ENCODE results near the gene MAN1C1.

MAN1C1 gene

DNA sequence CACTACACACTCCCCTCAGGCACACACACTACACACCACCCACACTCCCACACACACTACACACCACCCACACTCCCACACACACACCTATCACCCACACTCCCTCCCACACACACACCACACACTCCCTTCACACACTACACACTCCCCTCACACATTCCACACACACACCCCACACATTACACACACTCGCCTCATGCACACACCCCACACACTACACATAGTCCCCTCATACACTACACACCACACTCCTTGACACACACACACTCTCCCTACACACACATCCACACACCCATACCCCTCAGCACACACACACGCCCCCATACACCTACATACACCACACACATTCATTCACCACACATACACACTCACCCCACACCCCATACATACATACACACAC, 152.4 kb downstream of the MAN1C1 start:
- DNase-seq: no peak

DNA sequence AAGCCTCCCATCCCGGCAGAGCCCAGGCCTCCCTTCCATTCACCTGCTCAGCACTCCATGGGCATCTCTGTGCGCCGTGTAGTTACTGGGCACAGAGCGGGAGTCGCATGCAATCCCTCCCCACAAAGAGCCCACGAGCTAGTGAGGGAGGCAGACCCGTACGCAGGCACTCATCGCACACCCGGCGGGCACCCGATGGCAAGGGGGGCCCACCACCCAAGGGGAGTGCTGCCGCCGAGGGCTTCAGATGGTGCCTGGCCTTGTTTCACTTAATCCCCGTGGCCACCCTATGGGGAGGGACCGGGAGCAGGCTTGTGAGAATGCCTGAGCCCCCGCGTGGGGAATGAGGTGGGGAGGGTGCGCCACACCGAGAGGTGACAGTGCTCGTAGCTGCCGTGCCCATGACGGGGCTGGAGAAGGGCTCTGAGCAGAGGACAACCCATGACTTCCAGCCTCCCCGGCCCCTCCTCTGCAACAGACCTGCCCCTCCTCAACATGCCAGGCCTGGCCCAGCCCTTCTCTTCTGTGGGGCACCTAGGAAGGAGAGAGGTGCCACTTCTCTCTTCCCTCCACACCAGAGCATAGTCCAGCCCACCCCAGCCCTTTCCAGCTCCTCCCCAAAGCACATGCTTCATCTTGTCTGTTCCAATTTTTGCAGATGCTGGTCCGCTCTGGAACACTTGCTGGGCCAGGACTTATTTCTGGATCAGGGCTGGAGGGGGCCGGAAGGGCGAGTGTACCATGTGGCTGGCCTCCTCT, 153.2 kb downstream of the MAN1C1 start:
- DNase-seq: no peak

DNA sequence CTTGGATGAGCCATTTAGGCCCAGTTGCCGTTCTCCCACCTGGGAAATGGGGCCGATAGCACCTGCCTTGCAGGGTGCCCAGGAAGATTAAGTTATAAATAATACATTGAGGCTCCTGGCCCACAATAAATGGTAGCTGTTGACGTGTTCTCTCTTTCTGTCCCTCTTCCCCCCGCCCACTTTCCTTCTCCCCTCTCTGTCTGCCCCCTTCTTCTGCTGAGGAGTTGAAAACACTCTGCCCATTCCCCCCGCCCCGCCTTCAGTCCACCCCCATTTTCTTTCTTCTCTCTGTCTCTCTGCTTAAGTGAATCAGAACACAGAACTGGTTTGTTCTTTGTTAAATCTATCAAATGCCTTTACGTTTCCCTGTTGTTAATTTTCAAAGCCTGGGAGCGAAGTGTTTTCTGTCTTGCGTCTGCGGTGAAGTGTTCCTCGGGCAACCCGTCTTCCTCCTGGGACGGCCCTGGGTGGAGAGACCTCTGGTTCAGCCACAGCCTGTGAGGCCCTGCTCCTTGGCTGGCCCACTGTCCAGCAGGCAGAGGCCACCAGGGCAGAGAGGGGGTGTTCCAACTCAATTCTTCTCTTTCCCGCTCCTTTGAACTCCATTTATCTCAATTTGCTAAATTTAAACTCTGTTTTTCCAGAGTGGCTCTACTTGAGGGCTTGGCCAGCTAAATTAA, 154.1 kb downstream of the MAN1C1 start:
- no peak for DNase-seq

DNA sequence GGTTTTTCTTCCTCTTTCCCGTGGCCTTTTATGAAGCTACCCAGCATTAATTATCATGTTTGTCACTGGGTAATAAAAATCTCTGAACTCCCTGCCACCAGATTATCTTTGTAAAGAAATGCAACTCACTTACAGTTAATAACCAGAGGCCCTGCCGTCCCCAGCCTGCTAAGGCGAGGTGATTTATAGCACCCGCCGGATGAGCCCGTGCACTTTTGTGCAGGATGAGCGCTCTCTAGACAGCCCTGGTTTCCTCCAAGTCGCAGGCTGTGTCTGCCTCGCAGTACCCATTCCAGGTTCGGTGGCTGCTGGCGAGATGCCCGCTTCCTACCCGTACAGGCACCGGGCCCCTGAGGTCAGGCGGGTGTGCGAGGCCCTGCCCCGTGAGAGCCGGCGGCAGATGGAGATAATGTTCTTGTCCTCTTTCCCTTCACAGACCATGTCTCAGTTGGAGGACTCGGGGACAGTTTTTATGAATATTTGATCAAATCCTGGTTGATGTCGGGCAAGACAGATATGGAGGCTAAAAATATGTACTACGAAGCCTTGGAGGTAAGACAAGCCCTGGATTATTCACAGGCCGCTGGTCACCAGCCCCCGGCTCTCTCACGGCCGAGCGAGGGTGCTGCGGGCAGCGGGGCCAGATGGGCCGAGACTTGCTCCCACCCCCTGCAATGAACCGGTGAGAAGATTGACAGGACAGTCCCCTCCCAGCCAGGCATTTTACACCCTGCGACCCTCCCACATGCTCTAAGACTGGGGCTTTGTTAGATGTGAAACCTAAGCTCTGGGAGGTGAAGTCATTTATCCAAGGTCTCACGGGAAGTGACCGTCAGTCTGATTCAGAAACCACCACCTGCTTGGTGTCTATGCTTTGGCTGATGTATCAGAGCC, 154.9 kb downstream of the MAN1C1 start:
- DNase-seq: no peak

DNA sequence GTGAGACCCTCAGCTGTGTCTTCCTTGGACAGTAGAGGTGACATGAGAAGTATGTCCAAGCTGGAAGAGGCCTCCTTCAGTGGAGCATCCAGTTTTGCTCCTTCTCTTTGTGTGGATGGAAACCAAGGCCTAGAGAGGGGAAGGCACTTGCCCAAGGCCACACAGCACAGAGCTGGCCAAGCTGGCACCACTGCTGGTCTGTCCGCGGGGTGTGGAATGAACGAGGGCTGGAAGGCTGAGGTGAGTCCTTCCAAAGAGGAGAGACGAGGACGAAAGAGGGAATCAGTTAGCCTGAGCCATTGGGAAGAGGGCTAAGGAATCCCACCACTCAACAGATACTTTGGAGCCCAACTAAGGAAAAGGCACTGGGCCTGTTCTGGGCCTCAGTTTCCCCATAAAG, 155.6 kb downstream of the MAN1C1 start:
- no peak for DNase-seq

DNA sequence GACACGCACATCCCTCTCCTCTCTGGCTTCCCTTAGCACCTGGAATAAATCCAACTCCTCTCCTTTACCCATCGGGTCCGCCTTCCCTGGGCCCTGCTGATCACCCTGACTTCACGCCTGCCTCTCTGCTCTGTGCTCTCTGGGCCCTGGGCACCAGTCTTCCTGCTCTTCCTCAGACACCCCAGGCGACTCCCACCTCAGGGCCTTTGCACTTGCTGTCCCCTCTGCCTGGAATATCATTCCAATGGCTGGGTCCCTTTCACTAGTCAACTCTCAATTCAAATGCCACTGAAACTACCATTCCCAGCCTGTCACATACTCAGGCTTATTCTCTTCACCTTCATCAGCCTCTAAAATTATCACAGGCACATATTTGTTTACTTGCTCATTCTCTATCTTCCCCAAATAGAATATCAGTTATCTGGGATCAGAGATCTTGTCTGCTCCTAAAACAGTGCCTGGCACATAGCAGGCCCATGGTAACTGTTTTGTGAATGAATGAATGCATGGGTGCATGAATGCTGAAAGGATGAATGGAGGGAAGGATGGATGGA, 156.2 kb downstream of the MAN1C1 start:
- no peak for DNase-seq

DNA sequence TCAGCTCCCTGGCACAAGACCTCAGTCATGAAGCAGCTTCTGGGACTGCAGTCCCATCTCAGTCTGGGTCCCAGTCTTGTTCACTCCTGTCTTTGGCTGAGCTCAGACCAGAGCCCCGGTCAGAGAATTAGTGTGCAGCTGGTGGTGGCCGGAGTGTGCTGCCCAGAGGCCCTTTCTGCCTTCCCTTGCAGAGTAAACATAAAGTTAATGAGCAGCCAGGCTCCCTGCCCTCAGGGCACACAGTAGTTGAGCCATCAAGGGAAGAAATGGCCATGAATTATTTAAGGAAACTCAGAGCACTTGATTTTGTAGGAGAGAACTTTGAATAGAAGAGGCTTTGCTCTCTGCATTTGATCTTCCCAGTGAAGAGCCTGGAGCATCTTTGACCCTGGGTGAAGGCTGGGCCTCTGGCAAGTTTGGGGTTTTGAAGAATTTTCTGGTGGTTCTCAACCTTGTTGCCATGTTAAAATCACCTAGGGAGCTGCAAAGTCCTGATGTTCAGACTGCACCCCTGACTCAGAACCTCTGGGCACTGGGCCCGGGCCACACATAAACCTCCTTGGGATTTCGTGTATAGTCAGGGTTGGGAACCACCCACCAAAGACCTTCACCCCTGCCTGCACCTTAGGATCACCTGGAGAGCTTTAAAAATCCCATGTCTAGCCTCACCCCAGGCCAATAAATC, 157.0 kb downstream of the MAN1C1 start:
- DNase-seq: no peak

DNA sequence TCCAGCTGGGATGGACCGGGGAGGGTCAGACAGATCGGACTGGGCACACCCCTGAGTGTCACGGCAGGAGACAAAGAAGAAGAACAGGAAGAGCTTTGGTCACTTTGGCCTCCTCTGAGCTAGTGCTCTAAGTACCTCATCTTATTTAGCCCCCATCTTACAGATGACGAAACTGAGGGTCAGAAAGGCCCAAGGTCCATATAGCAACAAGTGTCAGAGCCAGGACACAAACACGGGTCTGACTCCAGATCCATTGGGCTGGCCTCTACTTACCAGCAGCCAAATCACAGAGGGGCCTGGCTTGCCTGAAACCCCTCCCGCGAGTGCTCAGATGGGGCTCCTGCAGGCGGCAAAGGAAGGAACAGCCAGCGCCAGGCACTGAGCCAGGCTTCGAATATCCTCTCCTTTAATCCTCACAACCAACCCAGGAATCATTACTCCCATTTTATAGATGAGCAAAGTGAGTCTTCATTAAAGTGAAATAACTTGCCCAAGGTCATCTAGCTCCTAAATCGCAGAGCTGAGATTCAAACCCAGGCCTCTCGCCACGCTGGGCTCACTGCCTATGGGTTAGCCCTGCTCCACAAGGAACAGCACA, 157.7 kb downstream of the MAN1C1 start:
- DNase-seq: no peak

DNA sequence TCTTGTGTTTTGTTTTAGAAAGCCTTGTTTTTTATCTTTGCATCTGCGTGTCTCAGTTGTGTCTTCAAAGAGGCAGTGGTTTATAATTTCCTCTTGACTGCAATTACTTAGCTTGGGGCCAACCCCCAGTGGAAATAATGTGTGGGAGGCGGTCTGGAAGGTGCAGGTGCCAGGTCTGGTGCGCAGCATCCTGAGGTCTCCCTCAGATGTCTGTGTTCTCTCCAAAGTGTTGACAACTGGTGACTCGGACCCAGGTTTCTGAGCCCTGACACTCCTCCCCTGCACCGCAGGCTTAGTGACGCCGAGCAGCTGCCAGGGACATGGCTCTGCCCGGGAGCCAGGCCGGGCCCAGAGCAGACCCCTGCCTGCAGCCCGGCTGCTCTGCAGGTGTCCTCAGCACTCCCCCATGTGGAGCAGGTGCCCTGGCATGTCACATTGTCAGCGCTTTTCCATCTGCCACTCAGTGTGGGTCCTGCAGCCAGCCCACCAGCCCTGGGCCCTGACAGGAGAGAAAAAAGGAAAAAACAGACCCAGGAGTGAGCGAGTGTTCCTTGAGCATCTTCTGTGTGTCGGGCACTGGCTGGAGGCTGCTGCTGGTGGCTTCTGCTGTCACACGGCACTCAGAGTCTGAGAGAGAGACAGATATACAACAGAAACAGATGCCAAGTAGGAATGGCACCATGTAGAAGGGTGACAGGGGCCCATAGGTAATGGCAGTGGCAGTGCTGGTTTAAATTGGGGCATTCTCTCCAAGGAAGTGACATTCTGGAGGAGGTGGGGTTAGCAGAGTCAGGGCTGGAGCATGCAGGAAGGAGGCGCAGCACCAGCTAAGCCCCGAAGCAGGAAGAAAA, 158.6 kb downstream of the MAN1C1 start:
- DNase-seq: peak; percentile 63 to 64

DNA sequence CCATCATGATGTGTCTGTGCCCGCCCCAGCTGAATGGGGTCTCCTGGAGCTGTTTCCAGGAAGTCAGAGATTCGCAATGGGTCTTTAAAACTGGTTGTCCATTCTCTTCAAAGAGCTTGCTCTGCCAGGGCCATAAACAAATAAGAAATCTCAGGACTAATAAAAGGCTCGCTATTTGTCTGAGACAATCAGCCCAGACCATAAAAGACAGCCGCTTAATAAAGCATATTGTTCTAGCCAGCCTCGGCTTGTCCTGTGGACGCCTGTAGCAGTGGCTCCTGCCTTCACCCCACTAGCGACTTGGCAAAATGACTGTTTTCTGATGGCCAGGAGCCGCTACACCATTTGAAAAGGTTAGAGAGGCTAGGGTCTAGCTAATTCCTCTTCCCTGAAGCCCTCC, 162.8 kb downstream of the MAN1C1 start:
- no peak for DNase-seq

DNA sequence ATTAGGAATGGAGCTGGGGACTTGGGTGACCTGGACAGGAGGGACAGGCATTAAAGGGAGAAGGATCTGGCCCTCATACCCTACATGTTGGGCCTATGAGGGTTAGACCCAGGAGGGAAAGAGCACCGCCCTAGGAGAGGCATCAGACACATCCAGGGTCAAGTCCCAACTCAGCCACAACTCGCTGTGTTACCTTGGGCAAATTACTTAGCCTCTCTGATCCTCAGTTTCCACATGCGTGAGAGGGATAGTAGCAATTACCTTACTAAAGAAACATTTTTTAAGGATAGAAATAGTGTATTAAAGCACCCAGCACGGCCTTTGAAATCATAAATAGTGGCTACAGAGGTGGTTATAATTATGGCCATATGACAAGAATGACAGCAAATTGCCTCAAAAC, 163.3 kb downstream of the MAN1C1 start:
- DNase-seq: no peak

DNA sequence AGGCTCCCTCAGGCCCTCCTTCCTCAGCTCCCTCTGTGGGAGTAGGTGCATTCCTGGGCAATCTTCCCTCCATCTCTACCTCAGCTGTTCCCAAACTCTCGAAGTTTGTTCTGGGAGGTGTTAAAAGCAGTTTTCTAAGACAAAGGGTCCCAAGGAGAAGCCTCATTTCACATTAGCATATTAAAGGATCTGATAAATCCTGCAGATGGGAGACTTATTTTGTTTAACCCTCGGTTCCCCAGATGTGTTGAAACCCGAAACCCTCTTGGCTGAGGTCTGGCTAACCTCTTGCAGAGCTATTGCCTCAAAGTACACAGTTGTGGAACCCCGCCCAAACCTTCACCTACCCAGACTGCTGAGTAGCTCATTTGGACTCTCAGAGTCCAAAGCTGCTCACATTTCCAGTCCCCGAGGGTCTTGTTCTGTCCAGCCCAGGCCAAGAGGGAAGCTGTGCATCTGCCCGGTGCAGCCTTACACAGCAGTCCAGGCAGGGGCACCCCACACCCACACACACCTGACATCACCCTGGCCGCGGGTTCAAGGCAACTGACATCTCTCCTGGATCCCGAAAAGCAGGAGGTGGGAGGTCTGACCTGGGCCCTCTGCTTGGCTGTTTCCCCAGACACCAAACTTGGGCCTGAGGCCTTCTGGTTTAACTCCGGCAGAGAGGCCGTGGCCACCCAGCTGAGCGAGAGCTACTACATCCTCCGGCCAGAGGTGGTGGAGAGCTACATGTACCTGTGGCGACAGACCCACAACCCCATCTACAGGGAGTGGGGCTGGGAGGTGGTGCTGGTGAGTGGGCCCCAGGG, 163.9 kb downstream of the MAN1C1 start:
- no peak for DNase-seq

DNA sequence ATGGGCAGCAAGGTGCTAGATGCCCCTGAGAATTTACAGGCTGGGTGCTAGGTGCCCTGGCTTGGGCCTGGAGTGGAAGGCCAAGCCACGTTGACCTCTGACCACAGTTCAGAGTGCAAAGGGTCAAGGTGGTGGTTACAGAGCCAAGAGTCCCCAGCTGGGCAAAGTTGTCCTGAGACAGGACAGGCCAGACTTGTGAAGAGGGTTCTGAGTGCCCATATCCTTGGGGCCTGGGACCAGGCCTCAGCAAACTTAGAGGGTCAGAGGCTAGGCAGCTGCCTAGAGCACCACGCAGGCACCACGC, 164.5 kb downstream of the MAN1C1 start:
- DNase-seq: no peak

DNA sequence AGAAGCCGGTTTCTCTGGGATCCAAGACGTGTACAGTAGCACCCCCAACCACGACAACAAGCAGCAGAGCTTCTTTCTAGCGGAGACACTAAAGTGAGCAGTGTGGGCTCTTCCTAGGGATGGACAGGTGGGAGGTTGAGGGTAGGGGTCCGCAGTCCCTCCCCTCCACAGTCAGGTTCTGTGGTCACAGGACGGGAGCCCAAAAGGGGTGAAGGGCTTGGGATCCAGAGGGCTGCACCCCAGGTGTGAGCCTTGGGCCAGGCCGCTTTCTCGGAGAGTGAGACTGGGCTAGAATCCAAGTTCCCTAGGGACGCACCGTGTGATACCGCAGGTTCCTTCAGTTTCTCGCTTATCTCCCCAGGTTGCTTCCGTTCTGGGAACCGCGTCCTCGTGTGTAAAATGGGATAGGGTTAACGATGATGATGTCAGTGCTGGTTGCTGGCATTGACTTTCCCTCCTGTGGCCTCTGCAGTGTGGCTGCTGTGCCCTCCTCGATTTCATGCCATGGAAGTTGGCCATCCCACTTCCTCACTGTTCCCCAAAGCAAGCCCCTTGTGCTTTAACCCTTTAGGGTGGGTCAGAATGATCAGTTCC, 166.1 kb downstream of the MAN1C1 start:
- no peak for DNase-seq

DNA sequence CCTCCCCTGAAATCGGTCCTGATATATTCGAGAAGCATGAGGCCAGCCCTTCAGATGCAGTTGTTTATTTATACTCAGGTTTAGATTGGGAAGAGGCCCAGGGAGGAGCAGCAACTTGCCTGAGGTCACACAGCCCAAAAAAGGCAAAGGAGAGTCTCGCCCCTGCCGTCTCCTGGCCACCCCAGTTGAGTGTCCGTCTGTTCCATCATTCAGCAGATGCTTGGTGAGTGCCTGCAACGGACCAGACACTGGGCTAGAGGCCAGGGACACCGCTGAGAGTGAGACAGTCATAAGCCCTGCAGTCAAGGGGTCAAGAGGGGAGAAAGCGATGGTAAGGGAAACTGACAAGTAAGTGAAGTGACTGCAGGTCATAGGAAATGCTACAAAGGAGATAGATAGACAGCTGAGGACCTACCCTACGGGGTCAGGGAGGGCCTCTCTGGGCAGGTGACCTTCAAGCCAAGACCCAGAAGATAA, 168.0 kb downstream of the MAN1C1 start:
- no peak for DNase-seq

DNA sequence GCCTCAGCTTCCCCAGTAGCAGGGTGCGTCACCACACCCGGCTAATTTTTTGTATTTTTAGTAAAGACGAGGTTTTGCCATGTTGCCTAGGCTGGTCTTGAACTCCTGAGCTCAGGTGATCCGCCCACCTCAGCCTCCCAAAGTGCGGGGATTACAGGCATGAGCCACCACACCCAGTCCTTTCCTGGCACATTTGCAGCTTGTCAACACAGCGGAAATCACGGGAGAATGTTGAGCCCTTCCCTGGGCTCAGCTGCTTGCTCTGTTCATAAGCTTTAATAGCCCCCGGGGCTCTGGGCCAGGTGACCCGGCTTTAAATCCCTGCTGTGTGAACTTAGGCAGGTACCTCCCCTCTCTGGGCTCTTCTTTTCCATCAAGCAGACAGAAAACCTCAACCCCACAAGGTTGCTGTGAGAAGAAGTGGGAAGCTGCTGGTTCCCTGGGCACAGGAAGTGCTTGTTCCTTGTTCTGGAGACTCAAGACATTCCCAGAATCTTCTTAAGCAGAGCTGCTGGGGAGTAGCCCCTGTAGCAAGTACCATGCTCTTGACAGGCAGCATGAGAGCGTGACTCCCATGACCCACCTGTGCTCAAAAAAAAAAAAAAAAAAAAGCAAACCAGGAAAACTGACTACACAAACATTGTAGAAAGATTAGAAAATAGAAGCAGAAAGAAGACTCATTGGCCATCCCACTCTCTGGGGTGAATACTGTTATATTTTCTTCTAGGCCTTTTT, 168.9 kb downstream of the MAN1C1 start:
- DNase-seq: no peak

DNA sequence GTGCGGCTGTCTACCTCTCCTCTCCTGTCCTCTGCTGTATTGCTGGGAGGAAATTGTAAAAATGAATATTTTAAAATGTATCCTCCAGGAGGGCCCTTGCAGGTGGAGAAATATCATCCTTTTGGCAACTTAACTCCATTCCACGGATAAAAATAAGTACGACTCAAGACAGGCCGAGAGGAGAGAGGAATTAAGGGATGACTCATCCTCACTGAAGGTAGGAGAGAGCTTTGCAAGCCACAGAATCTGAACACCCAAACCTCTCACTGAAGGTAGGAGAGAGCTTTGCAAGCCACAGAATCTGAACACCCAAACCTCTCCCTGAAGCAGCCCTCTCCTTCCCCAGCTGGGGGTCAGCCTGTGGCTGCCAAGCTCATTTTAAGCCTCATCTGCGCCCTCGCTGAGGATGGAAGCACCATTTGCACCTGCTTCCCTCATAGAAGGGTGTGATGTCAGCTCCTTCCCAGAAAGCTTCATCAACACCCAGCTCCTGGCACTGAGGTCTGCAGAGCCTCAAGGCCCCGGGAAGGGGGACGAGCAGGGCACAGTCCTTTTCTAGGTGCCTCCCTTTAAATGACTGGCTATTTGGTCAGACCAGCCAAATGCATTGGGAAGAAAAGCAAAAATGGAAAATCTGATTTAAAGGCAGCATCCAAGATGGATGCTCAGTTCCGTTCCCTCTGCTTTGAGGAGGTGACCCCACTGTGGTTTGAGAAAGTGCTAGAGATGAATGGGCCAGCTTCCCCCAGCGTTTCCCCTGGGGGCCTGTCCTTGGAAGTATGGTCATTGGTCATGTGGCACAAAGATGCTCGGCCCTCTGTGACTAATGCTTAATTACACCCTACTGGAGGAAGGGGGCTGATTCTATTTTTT, 170.5 kb downstream of the MAN1C1 start:
- no peak for DNase-seq

DNA sequence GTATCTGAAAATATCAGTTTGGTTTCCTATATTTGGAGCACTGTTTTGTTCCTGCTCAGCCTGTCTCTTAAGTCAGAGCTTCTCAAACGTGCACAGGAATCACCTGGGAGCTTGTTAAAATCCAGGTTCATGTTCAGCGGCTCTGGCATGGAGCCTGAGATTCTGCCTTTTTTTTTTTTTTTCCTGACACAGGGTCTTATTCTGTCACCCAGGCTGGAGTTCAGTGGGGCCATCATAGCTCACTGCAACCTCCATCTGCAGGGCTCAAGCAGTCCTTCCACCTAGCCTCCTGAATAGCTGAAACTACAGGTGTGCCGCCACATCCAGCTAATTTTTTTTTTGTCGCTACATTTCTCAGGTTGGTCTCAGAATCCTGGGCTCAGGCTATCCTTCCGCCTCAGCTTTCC, 171.2 kb downstream of the MAN1C1 start:
- DNase-seq: no peak

All from stimulated activated CD4-positive, alpha-beta T cell treated with anti-CD3 and anti-CD28 coated beads, Interleukin-2, amount 100 ng/mL, for 48 hours (primary cell).